HG03442 (cell line): ENCODE measurements around the gene NEK2.
"Not testable (repeated sequence)": the region's sequence is repeated elsewhere in the genome, so short reads cannot be mapped to it uniquely, and the experiment has no call there.

Experiments used
- ATAC-seq: cut with Tn5 transposase; IDR thresholded peaks from one replicate; pipeline ENCODE4 v1.9.1; 2021; ENCODE audit warnings: mild to moderate bottlenecking, moderate library complexity; ENCODE audit not compliant: unreplicated experiment

Gene NEK2

GRCh38 chr1:211652371-211652770 is 23.1 kb downstream of the NEK2 start:
- no peak for ATAC-seq

- ATAC-seq: no peak
These were observed 24.5 kb downstream of the NEK2 start for GRCh38 chr1:211650904-211651303.

- ATAC-seq: peak; percentile 49
These were observed 26.2 kb downstream of the NEK2 start for GRCh38 chr1:211648980-211649934.

GRCh38 chr1:211648336-211648735 is 27.1 kb downstream of the NEK2 start:
- no peak for ATAC-seq

GRCh38 chr1:211647711-211648121 is 27.7 kb downstream of the NEK2 start:
- no peak for ATAC-seq

GRCh38 chr1:211646566-211646965 is 28.9 kb downstream of the NEK2 start:
- ATAC-seq: no peak

- not testable (repeated sequence) for ATAC-seq
These were observed 29.8 kb downstream of the NEK2 start for GRCh38 chr1:211645601-211646000.

GRCh38 chr1:211644653-211645052 is 30.8 kb downstream of the NEK2 start:
- no peak for ATAC-seq

GRCh38 chr1:211643324-211644212 is 31.9 kb downstream of the NEK2 start:
- no peak for ATAC-seq

- ATAC-seq: no peak
These were observed 32.6 kb downstream of the NEK2 start for GRCh38 chr1:211642870-211643269.

GRCh38 chr1:211641942-211642341 is 33.5 kb downstream of the NEK2 start:
- no peak for ATAC-seq

GRCh38 chr1:211641044-211641800 is 34.2 kb downstream of the NEK2 start:
- no peak for ATAC-seq

GRCh38 chr1:211640301-211640630 is 35.2 kb downstream of the NEK2 start:
- ATAC-seq: no peak

- no peak for ATAC-seq
These were observed 35.7 kb downstream of the NEK2 start for GRCh38 chr1:211639475-211640300.

GRCh38 chr1:211638689-211639101 is 36.7 kb downstream of the NEK2 start:
- ATAC-seq: no peak

- ATAC-seq: no peak
These were observed 37.2 kb downstream of the NEK2 start for GRCh38 chr1:211638246-211638645.

- no peak for ATAC-seq
These were observed 38.4 kb downstream of the NEK2 start for GRCh38 chr1:211637066-211637465.

GRCh38 chr1:211636575-211637029 is 38.8 kb downstream of the NEK2 start:
- not testable (repeated sequence) for ATAC-seq

- ATAC-seq: no peak
These were observed 39.7 kb downstream of the NEK2 start for GRCh38 chr1:211635597-211636205.

- no peak for ATAC-seq
These were observed 40.5 kb downstream of the NEK2 start for GRCh38 chr1:211634931-211635330.
